MM.1S (cell line): Measurements from ENCODE around the gene DDX10.

Experiments used
- DNase-seq: peaks from one replicate; pipeline ENCODE4 v3.0.0-alpha.2; 2015
- H2AFZ ChIP-seq: fragments of 300-600 bp; sonication (generic); 2 replicates; pipeline ENCODE4 v1.6.0; 2016; ENCODE audit warnings: antibody characterized with exemption, low read length
- H3F3A ChIP-seq: fragments of 300-600 bp; sonication (generic); 2 replicates; pipeline ENCODE4 v1.6.1; 2016; ENCODE audit warnings: mild to moderate bottlenecking, antibody characterized with exemption, low read length, moderate library complexity, mixed read lengths; ENCODE audit not compliant: insufficient read depth
- H3K27ac ChIP-seq: fragments of 300-600 bp; sonication (generic); 2 replicates; pipeline ENCODE4 v1.5.1; 2016; ENCODE audit warnings: mild to moderate bottlenecking, low read length
- H3K27me3 ChIP-seq: fragments of 300-600 bp; sonication (generic); replicated peaks from 2 replicates; pipeline ENCODE4 v1.6.0; 2016; ENCODE audit warnings: low read length; ENCODE audit not compliant: insufficient read depth
- H3K36me3 ChIP-seq: fragments of 300-600 bp; sonication (generic); replicated peaks from 2 replicates; pipeline ENCODE4 v1.6.1; 2016; ENCODE audit warnings: mild to moderate bottlenecking, low read length, mixed read lengths; ENCODE audit not compliant: insufficient read depth
- H3K4me1 ChIP-seq: fragments of 300-600 bp; sonication (generic); 2 replicates; pipeline ENCODE4 v1.6.1; 2016; ENCODE audit warnings: low read length, mixed read lengths
- H3K4me2 ChIP-seq: fragments of 300-600 bp; sonication (generic); 2 replicates; pipeline ENCODE4 v1.6.0; 2016; ENCODE audit warnings: low read depth, low read length
- H3K4me3 ChIP-seq: fragments of 300-600 bp; sonication (generic); 2 replicates; pipeline ENCODE4 v1.5.1; 2016; ENCODE audit warnings: low read length, mixed read lengths
- H3K79me2 ChIP-seq: fragments of 300-600 bp; sonication (generic); 2 replicates; pipeline ENCODE4 v1.6.1; 2016; ENCODE audit warnings: mixed run types, low read length, mixed read lengths
- H3K9ac ChIP-seq: fragments of 300-600 bp; sonication (generic); 2 replicates; pipeline ENCODE4 v1.6.1; 2016; ENCODE audit warnings: low read length, mixed read lengths
- H3K9me2 ChIP-seq: fragments of 300-600 bp; sonication (generic); replicated peaks from 2 replicates; pipeline ENCODE4 v1.6.1; 2016; ENCODE audit warnings: mild to moderate bottlenecking, low read length, mixed read lengths; ENCODE audit not compliant: insufficient read depth
- H3K9me3 ChIP-seq: fragments of 300-600 bp; sonication (generic); replicated peaks from 2 replicates; pipeline ENCODE4 v1.6.1; 2016; ENCODE audit warnings: mild to moderate bottlenecking, low read length, mixed read lengths; ENCODE audit not compliant: insufficient read depth
- H4K20me1 ChIP-seq: fragments of 300-600 bp; sonication (generic); 2 replicates; pipeline ENCODE4 v1.6.1; 2016; ENCODE audit warnings: mild to moderate bottlenecking, low read length, moderate library complexity, mixed read lengths; ENCODE audit not compliant: insufficient read depth
- EZH2 ChIP-seq: fragments of 300-600 bp; sonication (generic); optimal IDR thresholded peaks from 2 replicates; pipeline ENCODE3; 2017; ENCODE audit warnings: low read depth, mild to moderate bottlenecking, antibody characterized with exemption, low read length, mixed read lengths
- EZH2phosphoT487 ChIP-seq: fragments of 300-600 bp; sonication (generic); IDR thresholded peaks from 2 replicates; pipeline ENCODE4 v1.6.1; 2018; ENCODE audit warnings: antibody characterized with exemption, low read length
- TF ChIP-seq, protein P1 (sequence below): fragments of 300-600 bp; sonication (generic); IDR thresholded peaks from 2 replicates; pipeline ENCODE4 v1.5.1; 2016; ENCODE audit warnings: antibody characterized with exemption, low read length, mixed read lengths

The DDX10 gene

DNA sequence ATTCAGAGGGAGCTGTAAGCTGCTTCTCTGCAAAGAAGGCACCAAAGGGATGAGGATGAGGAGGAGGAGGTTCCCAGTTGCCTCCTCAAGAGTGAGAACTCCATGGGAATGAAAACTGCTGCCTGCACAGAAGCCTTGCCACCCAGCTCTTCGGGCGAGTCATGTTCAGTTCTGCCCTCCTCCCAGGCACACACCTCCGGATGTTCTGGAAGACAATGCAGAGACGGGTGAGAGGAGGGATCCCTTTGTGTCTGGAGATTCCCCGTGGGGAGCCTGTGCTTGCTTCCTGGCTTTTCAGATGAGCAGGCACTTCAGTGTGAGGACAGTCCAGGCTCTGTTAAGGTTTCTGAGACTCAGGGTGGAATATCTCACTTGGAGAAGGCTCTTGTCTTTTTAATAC lies 295.6 kb downstream of the DDX10 start:
- TF ChIP-seq EZH2 (no peak), EZH2phosphoT487 (no peak)
- TF ChIP-seq, protein P1, sequence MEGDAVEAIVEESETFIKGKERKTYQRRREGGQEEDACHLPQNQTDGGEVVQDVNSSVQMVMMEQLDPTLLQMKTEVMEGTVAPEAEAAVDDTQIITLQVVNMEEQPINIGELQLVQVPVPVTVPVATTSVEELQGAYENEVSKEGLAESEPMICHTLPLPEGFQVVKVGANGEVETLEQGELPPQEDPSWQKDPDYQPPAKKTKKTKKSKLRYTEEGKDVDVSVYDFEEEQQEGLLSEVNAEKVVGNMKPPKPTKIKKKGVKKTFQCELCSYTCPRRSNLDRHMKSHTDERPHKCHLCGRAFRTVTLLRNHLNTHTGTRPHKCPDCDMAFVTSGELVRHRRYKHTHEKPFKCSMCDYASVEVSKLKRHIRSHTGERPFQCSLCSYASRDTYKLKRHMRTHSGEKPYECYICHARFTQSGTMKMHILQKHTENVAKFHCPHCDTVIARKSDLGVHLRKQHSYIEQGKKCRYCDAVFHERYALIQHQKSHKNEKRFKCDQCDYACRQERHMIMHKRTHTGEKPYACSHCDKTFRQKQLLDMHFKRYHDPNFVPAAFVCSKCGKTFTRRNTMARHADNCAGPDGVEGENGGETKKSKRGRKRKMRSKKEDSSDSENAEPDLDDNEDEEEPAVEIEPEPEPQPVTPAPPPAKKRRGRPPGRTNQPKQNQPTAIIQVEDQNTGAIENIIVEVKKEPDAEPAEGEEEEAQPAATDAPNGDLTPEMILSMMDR = no peak
- Histone ChIP-seq H3K79me2 (no peaks in the 10 kb centered on the region), H3K27me3 (no peaks in the 10 kb centered on the region), H3K4me3 (no peak overlapping the region), H3K9ac (no peak overlapping the region), H2AFZ (no peak overlapping the region), H4K20me1 (no peaks in the 10 kb centered on the region), H3K4me2 (no peak overlapping the region), H3K9me3 (no peaks in the 10 kb centered on the region), H3F3A (peaks cover 22% of the 10 kb centered on the region), H3K4me1 (peaks cover 22% of the 10 kb centered on the region), H3K9me2 (no peaks in the 10 kb centered on the region), H3K27ac (no peak overlapping the region), H3K36me3 (no peaks in the 10 kb centered on the region)
- no peak for DNase-seq

GRCh38 chr11:108961095-108961494 lies 296.2 kb downstream of the DDX10 start:
- Histone ChIP-seq H4K20me1 (no peaks in the 10 kb centered on the region), H3K4me1 (peaks cover 22% of the 10 kb centered on the region), H3K27ac (no peak overlapping the region), H3K4me3 (no peak overlapping the region), H3K36me3 (no peaks in the 10 kb centered on the region), H3K27me3 (no peaks in the 10 kb centered on the region), H3K4me2 (no peak overlapping the region), H3K9me3 (no peaks in the 10 kb centered on the region), H2AFZ (no peak overlapping the region), H3K79me2 (no peaks in the 10 kb centered on the region), H3K9ac (no peak overlapping the region), H3K9me2 (no peaks in the 10 kb centered on the region), H3F3A (peaks cover 22% of the 10 kb centered on the region)
- no peak for DNase-seq
- TF ChIP-seq EZH2phosphoT487 (no peak), EZH2 (no peak)
- TF ChIP-seq, protein P1 = no peak

GRCh38 chr11:108963118-108963517 lies 298.2 kb downstream of the DDX10 start:
- Histone ChIP-seq H3K79me2 (no peaks in the 10 kb centered on the region), H3K27ac (no peak overlapping the region), H3F3A (peaks cover 15% of the 10 kb centered on the region), H3K4me3 (no peak overlapping the region), H3K36me3 (no peaks in the 10 kb centered on the region), H3K4me1 (peaks cover 14% of the 10 kb centered on the region), H3K9me2 (no peaks in the 10 kb centered on the region), H3K27me3 (no peaks in the 10 kb centered on the region), H3K4me2 (no peak overlapping the region), H2AFZ (no peak overlapping the region), H4K20me1 (no peaks in the 10 kb centered on the region), H3K9ac (no peak overlapping the region), H3K9me3 (no peaks in the 10 kb centered on the region)
- DNase-seq = no peak
- no peak for TF ChIP-seq EZH2
- no peak for TF ChIP-seq EZH2phosphoT487
- TF ChIP-seq, protein P1 = no peak
